Esophagus squamous epithelium (tissue), 5 donors: ENCODE data around the gene ADTRP. TPM values are rescaled to one million over a fixed set of nuclear protein-coding genes. Genes with fewer than 3 reads are reported as not detected.

ENCODE experiments used
- DNase-seq: peaks from one replicate; lab custom pipeline; 2025; lab: John Stamatoyannopoulos, UW
- H3K27ac ChIP-seq, 4 donors: fragments of 200-600 bp; sonication (generic); one replicate each; pipeline ENCODE4 v1.5.1; 2016 to 2019; ENCODE audit warnings: mild to moderate bottlenecking in 1 of 4
- H3K27me3 ChIP-seq, 4 donors: fragments of 200-600 bp; sonication (generic); 1 replicate in 3 of 4; 2 replicates in 1 of 4; pipeline versions ENCODE4 v1.5.1 to v1.6.0; 2017 to 2021; ENCODE audit warnings: antibody characterized with exemption in 1 of 4
- H3K36me3 ChIP-seq, 3 donors: fragments of 200-600 bp; sonication (generic); one replicate each; pipeline ENCODE4 v1.5.1; 2016 to 2019
- H3K4me1 ChIP-seq, 3 donors: fragments of 200-600 bp; sonication (generic); one replicate each; pipeline ENCODE4 v1.5.1; 2017 to 2019
- H3K4me3 ChIP-seq, 4 donors: fragments of 200-600 bp; sonication (generic); 1 replicate in 3 of 4; 2 replicates in 1 of 4; pipeline ENCODE4 v1.5.1; 2016 to 2019; ENCODE audit warnings: mild to moderate bottlenecking in 2 of 4, moderate library complexity in 1 of 4
- H3K9me3 ChIP-seq, 3 donors: fragments of 200-600 bp; sonication (generic); one replicate each; pipeline ENCODE4 v1.5.1; 2016 to 2019
- POLR2A ChIP-seq, 4 donors: fragments of 450-650 bp; IDR thresholded peaks; one replicate each; pipeline ENCODE4 v1.6.1; 2017; ENCODE audit warnings: antibody characterized with exemption in 4 of 4, mild to moderate bottlenecking in 4 of 4, moderate library complexity in 3 of 4
- WGBS, 2 donors: methylation state at CpG; one replicate each; pipeline ENCODE4 v1.1.5; 2018; 5-methylcytosine and 5-hydroxymethylcytosine counted together
- intact Hi-C: fragments of 100-400 bp; cut with DNase I; formaldehyde crosslinking; loops from one replicate; pipeline ENCODE4 v1.15.0; 2022
- total RNA-seq, 4 donors: library from RNA; depleted of rRNA; stranded (reverse); fragments of >200 nt; gene quantifications; one replicate each; pipeline ENCODE4 v1.1.0, GENCODE V29; 2016
- TF ChIP-seq, protein P1 (sequence below), 6 experiments: fragments of 450-650 bp in 4 of 6; fragments of 200-600 bp in 2 of 6; sonication (generic) in 2 of 6; IDR thresholded peaks; one replicate each; pipeline ENCODE4 v1.5.1; 2016 to 2019; ENCODE audit warnings: antibody characterized with exemption in 6 of 6, mild to moderate bottlenecking in 4 of 6, moderate library complexity in 4 of 6
- donor health status: DM: yes; HTN: yes; CAD: no.

Gene ADTRP
- total RNA-seq, 4 donors from 2014 or later, result 0.76 to 2.5 (median 1.6) TPM

DNA sequence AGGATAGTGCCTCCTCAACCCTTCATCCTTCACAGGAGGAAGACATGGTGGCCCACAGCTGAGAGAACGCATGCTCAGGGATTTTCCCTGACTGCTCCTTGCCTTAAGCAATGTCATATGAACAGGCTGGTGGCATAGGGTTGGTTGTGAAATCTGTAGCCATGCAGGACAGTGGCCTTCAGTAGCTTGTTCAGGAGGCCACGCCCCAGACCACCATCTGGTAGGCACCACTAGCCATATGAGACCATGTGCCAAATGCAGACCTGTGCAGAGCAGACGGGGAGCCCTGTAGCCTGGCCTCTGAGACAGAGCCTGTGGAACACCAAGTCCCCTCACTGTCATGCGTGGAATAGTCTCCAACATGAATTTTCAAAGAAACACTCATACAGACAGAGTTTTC, 76.5 kb downstream of the ADTRP start:
- WGBS, 2 donors, result 57 to 59% methylated on average over 1 to 3 of the region's 4 CpGs
- H3K4me3 ChIP-seq, result no peak overlapping the region
- H3K9me3 ChIP-seq, result no peaks in the 10 kb centered on the region
- no peaks in the 10 kb centered on the region for H3K36me3 ChIP-seq
- DNase-seq, result no peak
- H3K27ac ChIP-seq, result peak overlapping the region in 1 of 4 donors; percentile 23
- H3K4me1 ChIP-seq, result peaks cover 0 to 23% (median 9%) of the 10 kb centered on the region in 3 donors
- H3K27me3 ChIP-seq, result no peaks in the 10 kb centered on the region
- intact Hi-C loops, result no loop called here
- TF ChIP-seq POLR2A (IDR thresholded peaks at IDR 0.05), result no peak
- TF ChIP-seq, protein P1, sequence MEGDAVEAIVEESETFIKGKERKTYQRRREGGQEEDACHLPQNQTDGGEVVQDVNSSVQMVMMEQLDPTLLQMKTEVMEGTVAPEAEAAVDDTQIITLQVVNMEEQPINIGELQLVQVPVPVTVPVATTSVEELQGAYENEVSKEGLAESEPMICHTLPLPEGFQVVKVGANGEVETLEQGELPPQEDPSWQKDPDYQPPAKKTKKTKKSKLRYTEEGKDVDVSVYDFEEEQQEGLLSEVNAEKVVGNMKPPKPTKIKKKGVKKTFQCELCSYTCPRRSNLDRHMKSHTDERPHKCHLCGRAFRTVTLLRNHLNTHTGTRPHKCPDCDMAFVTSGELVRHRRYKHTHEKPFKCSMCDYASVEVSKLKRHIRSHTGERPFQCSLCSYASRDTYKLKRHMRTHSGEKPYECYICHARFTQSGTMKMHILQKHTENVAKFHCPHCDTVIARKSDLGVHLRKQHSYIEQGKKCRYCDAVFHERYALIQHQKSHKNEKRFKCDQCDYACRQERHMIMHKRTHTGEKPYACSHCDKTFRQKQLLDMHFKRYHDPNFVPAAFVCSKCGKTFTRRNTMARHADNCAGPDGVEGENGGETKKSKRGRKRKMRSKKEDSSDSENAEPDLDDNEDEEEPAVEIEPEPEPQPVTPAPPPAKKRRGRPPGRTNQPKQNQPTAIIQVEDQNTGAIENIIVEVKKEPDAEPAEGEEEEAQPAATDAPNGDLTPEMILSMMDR (IDR thresholded peaks at IDR 0.05), result no peak

DNA sequence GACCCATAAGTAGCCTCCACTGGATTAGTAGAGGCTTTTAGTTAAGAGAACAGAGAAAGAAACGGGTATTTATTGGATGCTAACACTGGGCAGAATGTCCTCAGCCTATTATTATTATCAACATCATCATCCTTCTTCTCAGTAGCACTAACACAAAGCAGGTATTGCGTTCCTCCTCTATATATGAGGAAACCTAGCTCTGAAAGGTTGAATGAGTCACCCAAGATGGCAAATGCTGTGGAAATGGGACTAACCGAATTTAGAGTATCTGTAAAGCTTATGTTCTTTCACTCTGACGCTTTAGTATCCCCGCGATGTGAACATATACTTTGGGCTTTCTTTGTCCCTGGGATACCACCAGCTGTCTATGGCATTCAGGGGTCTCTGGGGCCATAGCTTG, 77.0 kb downstream of the ADTRP start:
- no peaks in the 10 kb centered on the region for H3K36me3 ChIP-seq
- H3K9me3 ChIP-seq, result no peaks in the 10 kb centered on the region
- WGBS, 2 donors, result 82 to 88% methylated on average over 6 of the region's 6 CpGs
- peaks cover 0 to 23% (median 9%) of the 10 kb centered on the region in 3 donors for H3K4me1 ChIP-seq
- no peak overlapping the region for H3K27ac ChIP-seq
- no peak overlapping the region for H3K4me3 ChIP-seq
- TF ChIP-seq POLR2A (IDR thresholded peaks at IDR 0.05), result no peak
- TF ChIP-seq, protein P1 (IDR thresholded peaks at IDR 0.05), result no peak
- intact Hi-C loops, result no loop called here
- DNase-seq, result no peak
- no peaks in the 10 kb centered on the region for H3K27me3 ChIP-seq

DNA sequence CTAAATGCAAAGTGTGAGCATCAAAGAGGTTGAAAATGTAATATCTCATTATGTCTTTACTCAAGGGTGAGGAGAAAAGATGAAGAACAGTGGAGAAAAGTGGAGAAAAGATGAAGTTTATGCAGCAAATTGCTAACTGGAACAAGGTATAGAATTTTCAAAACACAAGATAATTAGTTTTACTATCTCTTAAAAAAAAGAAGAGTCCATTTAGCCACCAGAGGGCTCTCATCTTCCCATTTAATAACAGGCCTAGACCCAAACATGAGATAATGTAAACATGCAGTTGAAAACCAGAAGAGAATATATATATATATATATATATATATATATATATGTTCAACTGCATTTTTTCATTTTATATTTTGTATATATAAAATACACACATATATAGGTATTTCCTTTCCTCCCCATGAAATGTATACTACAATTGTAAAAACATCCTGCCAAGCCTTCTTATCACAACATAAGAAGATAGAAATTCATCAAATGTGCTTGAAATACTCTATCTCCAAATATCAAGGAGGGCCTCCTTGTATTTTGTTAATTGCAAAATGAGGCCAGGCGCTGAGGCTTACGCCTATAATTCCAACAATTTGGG, 78.4 kb downstream of the ADTRP start:
- H3K36me3 ChIP-seq, result no peaks in the 10 kb centered on the region
- intact Hi-C loops, result no loop called here
- H3K9me3 ChIP-seq, result no peaks in the 10 kb centered on the region
- no peak for DNase-seq
- no peak for TF ChIP-seq POLR2A (IDR thresholded peaks at IDR 0.05)
- TF ChIP-seq, protein P1 (IDR thresholded peaks at IDR 0.05), result peak in 5 of 6 experiments; percentile 29 to 62 (median 49)
- peaks cover 0 to 23% (median 9%) of the 10 kb centered on the region in 3 donors for H3K4me1 ChIP-seq
- no peaks in the 10 kb centered on the region for H3K27me3 ChIP-seq
- 95 to 97% methylated on average over 2 of the region's 2 CpGs for WGBS, 2 donors
- H3K27ac ChIP-seq, result no peak overlapping the region
- no peak overlapping the region for H3K4me3 ChIP-seq

DNA sequence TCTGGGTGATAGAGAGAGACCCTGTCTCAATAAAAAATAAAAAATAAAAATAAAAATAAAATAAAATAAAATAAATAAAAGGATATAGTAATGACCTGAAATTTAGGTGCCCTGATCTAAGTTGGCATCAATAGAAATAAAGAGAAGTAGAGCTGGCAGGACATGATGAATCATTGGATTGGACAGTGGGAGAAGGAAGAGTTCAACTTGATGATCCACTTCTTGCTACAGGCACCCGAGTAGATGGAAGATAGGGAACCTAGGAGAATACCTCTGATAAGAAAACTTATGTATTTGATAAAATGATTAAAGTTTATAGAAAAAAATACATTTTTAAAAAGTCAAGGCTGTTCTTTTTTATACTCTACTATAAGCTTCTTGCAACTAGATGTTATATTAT, 79.0 kb downstream of the ADTRP start:
- Histone ChIP-seq H3K27me3 (no peaks in the 10 kb centered on the region), H3K9me3 (no peaks in the 10 kb centered on the region), H3K36me3 (no peaks in the 10 kb centered on the region), H3K4me3 (no peak overlapping the region), H3K4me1 (peaks cover 0 to 23% (median 9%) of the 10 kb centered on the region in 3 donors), H3K27ac (no peak overlapping the region)
- 21 to 29% methylated on average over 1 of the region's 1 CpG for WGBS, 2 donors
- intact Hi-C loops, result no loop called here
- DNase-seq, result no peak
- no peak for TF ChIP-seq POLR2A (IDR thresholded peaks at IDR 0.05)
- TF ChIP-seq, protein P1 (IDR thresholded peaks at IDR 0.05), result no peak

DNA sequence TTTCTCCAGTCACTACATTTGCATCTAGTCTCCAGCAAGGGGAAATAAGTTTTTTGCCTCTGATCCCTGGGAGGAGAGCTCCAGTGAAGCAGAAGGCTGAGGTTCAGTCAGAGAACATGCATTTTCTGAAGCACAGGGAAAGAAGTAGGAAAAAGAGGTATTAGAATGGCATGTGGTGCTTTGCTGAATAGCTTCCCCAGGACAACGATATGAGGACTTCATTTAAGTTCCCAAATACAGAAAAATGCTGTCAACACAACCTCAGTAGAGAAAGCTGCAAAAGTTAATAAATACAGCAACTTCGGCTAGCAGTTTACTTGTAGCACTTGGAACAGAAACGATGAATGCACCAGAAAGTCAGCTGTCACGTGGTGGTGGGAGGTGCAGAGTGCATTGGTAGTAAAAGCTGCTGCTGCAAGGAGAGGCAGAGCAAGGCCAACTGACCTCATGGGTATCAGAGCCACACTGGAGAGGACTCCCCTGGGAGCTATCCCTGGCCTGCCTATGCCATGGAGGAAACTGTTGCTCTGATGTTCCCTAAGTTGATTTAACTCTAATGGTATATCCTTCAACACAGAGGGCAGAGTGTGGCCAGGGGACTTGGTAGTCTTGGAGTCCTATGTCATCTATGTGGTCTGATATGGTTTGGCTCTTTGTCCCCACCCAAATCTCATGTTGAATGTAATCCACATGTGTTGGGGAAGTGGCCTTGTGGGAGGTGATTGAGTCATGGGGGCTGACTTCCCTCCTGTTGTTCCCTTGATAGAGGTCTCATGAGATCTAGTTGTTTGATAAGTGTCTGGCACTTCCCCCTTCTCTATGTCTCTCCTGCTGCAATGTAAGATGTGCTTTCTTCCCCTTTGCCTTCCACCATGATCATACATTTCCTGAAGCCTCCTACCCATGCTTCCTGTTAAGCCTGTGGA, 85.9 kb downstream of the ADTRP start:
- Histone ChIP-seq H3K4me1 (no peaks in the 10 kb centered on the region), H3K27ac (no peak overlapping the region), H3K36me3 (no peaks in the 10 kb centered on the region), H3K27me3 (no peaks in the 10 kb centered on the region), H3K9me3 (no peaks in the 10 kb centered on the region), H3K4me3 (no peak overlapping the region)
- intact Hi-C loops, result no loop called here
- WGBS, 2 donors, result 78 to 90% methylated on average over 4 of the region's 4 CpGs
- DNase-seq, result no peak
- TF ChIP-seq, protein P1 (IDR thresholded peaks at IDR 0.05), result no peak
- no peak for TF ChIP-seq POLR2A (IDR thresholded peaks at IDR 0.05)
